HG03575 (cell line): ENCODE results near the gene OR6M1.

Experiments used
- ATAC-seq: cut with Tn5 transposase; IDR thresholded peaks from one replicate; pipeline ENCODE4 v1.9.1; 2021; ENCODE audit not compliant: unreplicated experiment, insufficient number of reproducible peaks, low FRiP score; ENCODE audit errors: extremely low read depth

OR6M1 gene

GRCh38 chr11:123806249-123806648, at the start of gene OR6M1:
TSS of gene OR6M1 (minus strand) at chr11:123806349. CDS start at chr11:123806349, 0 bp downstream.
- no peak for ATAC-seq

GRCh38 chr11:123853038-123853437, 46.9 kb upstream of the OR6M1 start:
- no peak for ATAC-seq

- ATAC-seq: no peak
Measured at GRCh38 chr11:123852321-123852720, 46.2 kb upstream of the OR6M1 start.

- ATAC-seq: no peak
Measured at GRCh38 chr11:123851110-123851509, 45.0 kb upstream of the OR6M1 start.

GRCh38 chr11:123841174-123841573, 35.0 kb upstream of the OR6M1 start:
- ATAC-seq: no peak

GRCh38 chr11:123839131-123839530, 33.0 kb upstream of the OR6M1 start:
- no peak for ATAC-seq

GRCh38 chr11:123838659-123839058, 32.5 kb upstream of the OR6M1 start:
- no peak for ATAC-seq

- no peak for ATAC-seq
Measured at GRCh38 chr11:123838199-123838598, 32.0 kb upstream of the OR6M1 start.

GRCh38 chr11:123833095-123833494, 26.9 kb upstream of the OR6M1 start:
- no peak for ATAC-seq

GRCh38 chr11:123829745-123830144, 23.6 kb upstream of the OR6M1 start:
- ATAC-seq: no peak

GRCh38 chr11:123822599-123822998, 16.4 kb upstream of the OR6M1 start:
- ATAC-seq: no peak

- no peak for ATAC-seq
Measured at GRCh38 chr11:123822032-123822431, 15.9 kb upstream of the OR6M1 start.

- ATAC-seq: no peak
Measured at GRCh38 chr11:123815122-123815521, 9.0 kb upstream of the OR6M1 start.

- ATAC-seq: no peak
Measured at GRCh38 chr11:123801765-123802164, 4.4 kb downstream of the OR6M1 start.

- ATAC-seq: no peak
Measured at GRCh38 chr11:123800036-123800435, 6.1 kb downstream of the OR6M1 start.

- ATAC-seq: no peak
Measured at GRCh38 chr11:123799438-123799837, 6.7 kb downstream of the OR6M1 start.

- ATAC-seq: no peak
Measured at GRCh38 chr11:123798513-123799252, 7.5 kb downstream of the OR6M1 start.

- ATAC-seq: no peak
Measured at GRCh38 chr11:123798079-123798478, 8.1 kb downstream of the OR6M1 start.

GRCh38 chr11:123797541-123797940, 8.6 kb downstream of the OR6M1 start:
- ATAC-seq: no peak

- no peak for ATAC-seq
Measured at GRCh38 chr11:123797114-123797513, 9.0 kb downstream of the OR6M1 start.

- ATAC-seq: no peak
Measured at GRCh38 chr11:123796226-123796625, 9.9 kb downstream of the OR6M1 start.
